NT2/D1 (cell line): ENCODE results near the gene VAV2.

ENCODE experiments used
- SUZ12 ChIP-seq: IDR thresholded peaks from 2 replicates; pipeline ENCODE4 v1.6.1; 2011; ENCODE audit not compliant: insufficient read length, insufficient read depth; ENCODE audit errors: extremely low read depth
- YY1 ChIP-seq: IDR thresholded peaks from 2 replicates; pipeline ENCODE4 v1.6.1; 2011; ENCODE audit not compliant: insufficient read length, insufficient read depth
- ZNF274 ChIP-seq: IDR thresholded peaks from 2 replicates; pipeline ENCODE4 v1.6.1; 2011; ENCODE audit warnings: mild to moderate bottlenecking, low read depth, low read length

GRCh38 chr9:133774799-133775198 is 217.3 kb downstream of the VAV2 start:
- TF ChIP-seq YY1 (no peak), ZNF274 (no peak), SUZ12 (no peak)
